HG03280 (cell line): ENCODE results near the gene ZNG1F.
"Not testable (repeated sequence)": the region's sequence is repeated elsewhere in the genome, so short reads cannot be mapped to it uniquely, and the experiment has no call there.

Experiments used
- ATAC-seq: cut with Tn5 transposase; IDR thresholded peaks from one replicate; pipeline ENCODE4 v1.9.1; 2021; ENCODE audit warnings: mild to moderate bottlenecking, moderate library complexity; ENCODE audit not compliant: unreplicated experiment

Gene ZNG1F

DNA sequence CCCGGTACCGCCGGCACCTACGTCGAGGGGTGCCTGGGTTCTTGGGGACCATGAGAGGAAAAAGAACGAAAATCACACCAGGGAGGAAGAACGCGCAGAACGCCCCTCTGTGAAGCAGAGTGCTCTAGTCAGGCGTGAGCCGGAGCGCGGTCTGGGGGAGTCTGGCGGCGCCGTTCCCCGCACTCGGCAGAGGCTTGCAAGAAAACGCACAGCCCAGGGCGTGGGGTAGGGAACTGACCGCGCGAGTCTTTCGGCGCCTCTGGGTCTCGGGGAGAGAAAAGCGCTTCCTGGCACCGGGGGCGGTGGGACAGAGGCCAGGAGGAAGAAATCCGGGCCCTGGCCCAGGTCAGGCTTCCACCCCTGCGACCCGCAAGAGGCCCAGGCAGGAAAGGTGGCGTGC lies 65.3 kb downstream of the ZNG1F start:
- not testable (repeated sequence) for ATAC-seq

DNA sequence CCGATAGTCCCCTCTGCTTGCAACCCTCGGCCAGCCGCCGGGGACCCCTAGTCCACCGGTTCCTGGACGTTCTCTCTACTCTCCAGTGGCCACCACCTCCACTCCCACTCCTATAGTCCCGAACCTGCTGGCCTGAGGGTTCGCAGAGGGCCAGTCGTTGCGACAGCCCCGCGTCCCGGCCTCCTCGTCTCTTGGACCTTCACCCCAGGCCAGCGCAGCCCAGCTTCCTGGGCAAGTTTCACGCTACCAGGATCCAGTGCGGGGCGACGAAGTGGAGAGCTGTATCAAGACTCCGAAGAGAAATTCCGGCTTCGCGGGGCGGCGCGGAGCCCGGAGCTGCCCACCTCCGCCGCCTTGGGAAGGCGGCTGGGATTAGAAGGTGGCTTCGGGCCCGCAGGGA lies 65.7 kb downstream of the ZNG1F start:
- not testable (repeated sequence) for ATAC-seq

DNA sequence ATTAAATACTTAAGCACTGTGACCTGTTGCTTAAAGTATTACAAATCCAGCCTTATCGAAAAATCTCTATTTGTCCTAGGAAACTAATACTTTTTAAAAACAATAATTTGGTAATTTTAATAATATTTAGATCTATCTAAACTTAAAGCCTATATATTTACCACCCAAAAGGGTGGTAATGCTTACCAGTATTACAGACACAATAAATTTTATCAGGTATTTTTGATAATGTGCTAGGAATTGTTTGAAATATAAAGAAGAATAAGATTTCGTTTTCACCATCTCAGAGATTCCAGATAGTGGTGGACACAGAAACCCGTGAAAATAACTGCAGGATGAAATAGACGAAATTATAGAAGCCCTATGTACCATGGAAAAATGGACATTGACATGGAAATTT lies 68.4 kb downstream of the ZNG1F start:
- ATAC-seq = not testable (repeated sequence)

DNA sequence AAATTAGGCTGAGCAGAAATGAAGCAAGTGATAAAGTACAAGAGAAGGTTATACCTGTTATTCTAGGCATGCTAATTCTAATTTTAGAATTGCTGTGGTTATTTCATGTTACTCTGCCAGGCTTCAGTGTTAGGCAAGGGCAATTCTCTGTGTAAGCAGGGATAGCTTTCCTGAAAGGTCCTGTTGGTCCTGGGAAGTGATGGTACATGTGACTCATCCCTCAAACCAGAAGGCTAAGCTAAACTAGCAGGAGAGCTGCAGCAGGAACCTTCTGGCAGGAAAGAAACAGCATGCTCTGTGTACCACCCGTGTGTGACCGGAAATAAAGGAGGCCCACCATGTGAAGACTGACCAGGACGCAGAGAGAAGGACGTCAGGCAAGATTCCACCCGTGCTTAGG lies 69.4 kb downstream of the ZNG1F start:
- ATAC-seq = not testable (repeated sequence)

DNA sequence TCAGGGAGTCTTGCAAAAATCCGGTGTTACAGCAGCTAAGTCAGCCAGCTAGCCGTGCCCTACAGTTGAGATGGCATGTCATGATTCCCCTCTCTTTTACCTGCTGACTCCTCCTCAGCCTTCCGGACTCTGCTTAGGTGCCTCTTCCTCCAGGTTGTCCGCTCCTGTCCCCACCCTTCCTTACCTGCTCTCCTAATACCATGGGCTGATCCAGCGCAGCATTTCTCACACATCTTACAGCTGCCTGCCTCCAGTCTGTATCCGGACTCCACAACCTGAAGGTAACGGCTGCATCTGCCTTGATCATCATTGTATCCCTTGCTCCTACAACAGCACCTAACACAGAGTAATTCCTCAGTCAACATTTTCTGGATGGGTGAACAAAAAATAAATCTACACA lies 69.8 kb downstream of the ZNG1F start:
- not testable (repeated sequence) for ATAC-seq

DNA sequence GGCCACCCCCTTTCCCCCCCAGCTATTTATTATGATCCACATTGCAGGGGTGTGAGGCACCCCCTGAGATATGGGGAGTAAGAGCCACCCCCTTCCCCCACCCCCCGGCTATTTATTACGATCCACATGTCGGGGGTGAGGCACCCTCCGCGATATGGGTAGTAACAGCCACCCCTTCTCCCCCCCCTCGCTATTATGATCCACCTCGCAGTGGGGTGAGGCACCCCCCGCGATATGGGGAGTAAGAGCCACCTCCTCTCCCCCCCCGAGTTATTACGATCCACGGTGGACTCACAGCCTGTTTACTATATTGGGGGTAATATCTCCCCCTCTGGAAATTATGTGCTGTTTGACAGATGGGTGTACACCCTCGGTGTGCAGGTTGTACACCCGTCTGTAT lies 75.8 kb downstream of the ZNG1F start:
- ATAC-seq = not testable (repeated sequence)

DNA sequence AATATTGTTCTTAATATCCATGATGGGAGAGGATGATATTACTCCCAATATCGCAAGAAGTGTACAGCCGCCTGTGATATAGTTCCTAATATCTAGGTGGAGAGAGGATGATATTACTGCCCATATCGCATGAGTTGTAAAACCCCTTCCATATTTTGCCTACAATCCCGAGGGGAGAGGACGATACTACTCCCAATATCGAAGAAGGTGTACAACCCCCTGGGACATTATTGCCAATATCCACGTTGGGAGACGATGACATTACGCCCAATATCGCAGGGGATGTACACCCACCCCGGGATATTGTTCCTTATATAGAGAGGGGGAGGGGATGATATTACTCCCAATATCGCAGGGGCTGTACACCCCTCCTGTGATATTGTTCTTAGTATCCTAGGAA lies 77.7 kb downstream of the ZNG1F start:
- ATAC-seq = not testable (repeated sequence)

DNA sequence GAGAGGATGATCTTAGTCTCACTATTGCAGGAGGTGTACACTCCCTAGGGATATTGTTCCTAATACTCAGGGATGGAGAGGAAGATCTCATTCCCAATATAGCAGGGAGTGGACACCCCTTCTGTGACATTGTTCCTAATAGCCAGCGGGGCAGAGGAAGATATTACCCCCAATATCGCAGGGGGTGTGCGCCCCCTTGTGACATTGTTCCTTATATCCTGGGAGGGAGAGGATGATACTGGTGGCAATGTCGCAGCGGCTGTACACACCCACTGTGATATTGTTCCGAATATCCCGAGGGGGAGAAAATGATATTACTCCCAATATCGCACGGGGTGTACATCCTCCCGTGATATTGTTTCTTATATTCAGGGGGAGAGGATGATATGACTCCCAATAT lies 78.2 kb downstream of the ZNG1F start:
- ATAC-seq = not testable (repeated sequence)

DNA sequence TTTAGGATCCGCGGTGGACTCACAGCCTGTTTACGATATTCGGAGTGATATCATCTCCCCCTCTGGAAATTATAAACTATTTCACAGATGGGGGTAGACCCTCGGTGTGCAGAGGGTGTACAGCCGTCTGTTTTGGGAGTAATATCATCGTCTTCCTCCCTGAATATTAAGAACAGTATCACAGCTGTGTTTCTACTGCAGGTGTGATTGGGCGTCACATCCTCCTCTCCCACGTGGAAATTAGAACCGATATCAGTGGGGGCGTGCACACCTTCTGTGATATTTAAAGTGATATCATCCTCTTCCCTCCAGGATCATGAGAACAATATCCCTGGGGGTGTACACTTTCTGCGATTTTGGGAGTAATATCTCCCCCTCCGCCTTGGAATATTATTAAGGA lies 79.9 kb downstream of the ZNG1F start:
- ATAC-seq = not testable (repeated sequence)

DNA sequence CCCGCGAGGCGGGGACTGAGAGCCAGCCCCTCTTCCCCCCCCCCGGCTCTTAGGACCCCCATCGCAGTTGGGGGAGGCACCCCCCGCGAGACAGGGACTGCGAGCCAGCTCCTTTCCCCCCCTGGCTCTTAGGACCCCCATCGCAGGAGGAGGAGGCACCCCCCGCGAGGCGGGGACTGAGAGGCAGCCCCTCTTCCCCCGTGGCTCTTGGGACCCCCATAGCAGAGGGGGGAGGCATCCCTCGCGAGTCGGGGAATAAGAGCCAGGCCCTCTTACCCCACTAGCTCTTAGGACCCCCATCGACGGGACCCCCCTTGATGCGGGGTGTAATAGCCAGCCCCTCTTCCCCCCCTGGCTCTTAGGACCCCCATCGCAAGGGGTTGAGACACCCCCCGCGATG lies 80.3 kb downstream of the ZNG1F start:
- not testable (repeated sequence) for ATAC-seq

DNA sequence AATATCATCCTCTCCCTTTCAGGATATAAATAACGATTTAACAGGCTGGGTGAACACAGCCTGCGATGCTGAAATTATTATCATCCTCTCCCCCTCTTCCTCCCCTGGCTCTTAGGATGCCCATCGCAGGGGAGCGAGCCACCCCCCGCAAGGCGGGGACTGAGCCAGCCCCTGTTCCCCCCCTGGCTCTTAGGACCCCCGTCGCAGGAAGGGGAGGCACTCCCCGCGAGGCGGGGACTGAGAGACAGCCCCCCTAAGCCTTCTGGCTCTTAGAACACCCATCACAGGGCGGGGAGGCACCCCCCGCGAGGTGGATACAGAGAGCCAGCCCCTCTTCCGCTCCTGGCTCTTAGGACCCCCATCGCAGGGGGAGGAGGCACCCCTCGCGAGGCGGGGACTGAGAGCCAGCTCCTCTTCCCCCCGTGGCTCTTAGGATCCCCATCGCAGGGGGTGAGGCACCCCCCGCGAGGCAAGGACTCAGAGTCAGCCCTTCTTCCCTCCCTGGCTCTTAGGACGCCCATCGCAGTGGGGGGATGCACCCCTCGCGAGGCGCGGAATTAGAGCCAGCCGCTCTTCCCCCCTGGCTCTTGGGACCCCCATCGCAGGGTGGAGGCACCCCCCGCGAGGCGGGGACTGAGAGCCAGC lies 82.5 kb downstream of the ZNG1F start:
- not testable (repeated sequence) for ATAC-seq

DNA sequence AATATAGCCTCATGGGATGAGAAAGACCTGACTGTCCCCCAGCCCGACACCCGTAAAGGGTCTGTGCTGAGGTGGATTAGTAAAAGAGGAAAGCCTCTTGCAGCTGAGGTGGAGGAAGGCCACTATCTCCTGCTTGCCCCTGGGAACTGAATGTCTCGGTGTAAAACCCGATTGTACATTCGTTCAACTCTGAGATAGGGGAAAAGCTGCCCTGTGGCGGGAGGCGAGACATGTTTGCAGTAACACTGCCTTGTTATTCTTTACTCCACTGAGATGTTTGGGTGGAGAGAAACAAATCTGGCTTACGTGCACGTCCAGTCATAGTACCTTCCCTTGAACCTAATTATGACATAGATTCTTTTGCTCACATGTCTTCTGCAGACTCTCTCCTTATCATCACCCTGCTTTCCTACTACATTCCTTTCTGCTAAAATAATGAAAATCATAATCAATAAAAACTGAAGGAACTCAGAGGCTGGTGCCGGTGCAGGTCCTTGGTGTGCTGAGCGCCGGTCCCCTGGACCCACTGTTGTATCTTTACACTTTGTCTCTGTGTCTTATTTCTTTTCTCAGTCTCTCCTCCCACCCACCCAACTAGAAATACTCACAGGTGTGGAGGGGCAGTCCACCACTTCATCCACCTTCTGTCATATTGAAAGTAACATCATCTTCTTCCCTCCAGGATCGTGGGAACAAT lies 83.4 kb downstream of the ZNG1F start:
- ATAC-seq = not testable (repeated sequence)

DNA sequence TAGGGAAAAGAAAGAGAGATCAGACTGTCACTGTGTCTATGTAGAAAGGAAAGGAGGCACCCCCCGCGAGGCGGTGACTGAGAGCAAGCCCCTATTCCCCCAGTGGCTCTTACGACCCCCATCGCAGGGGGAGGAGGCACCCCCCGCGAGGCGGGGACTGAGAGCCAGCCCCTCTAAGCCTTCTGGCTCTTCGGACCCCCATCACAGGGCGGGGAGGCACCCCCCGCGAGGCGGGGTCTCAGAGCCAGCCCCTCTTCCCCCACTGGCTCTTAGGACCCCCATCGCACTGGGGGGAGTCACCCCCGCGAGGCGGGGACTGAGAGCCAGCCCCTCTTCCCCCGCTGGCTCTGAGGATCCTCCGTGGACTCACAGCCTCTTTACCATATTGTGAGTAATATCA lies 84.6 kb downstream of the ZNG1F start:
- not testable (repeated sequence) for ATAC-seq

DNA sequence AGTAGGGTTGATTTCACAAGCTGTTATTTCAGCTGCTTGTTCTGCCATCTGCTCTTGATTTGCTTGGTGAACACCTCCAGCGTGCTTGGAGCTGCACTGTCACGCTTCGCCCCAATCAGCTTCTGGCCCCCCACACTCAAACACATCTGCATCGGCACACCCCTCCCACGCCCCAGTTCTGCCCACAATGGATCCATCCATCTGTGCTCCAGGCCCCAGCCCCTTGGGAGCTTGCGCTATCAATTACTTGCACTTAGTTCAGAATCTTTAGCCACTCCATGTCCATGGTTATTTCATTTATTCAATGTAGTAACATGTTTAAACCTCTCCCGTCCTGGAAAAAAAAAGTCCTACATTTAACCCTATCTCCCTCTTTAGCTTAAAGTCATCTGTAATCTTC lies 88.6 kb downstream of the ZNG1F start:
- not testable (repeated sequence) for ATAC-seq

DNA sequence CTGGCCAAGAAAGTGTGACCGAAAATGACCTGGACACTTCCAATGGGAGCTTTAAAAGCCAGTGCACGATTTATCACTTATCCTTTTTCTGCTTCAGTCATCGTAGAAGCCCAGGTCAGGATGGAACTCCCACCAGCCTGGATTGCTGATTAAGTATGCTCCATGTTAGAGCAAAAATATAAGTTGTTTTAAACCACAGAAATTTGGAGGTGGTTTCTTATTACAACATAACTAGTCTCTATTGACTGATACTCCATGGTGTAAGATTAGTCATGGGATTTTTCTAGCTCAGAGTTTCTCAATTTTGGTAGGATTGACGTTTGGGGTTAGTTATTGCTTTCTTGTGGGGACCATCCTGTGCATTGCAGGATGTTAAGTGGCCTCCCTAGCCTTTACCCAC lies 90.4 kb downstream of the ZNG1F start:
- not testable (repeated sequence) for ATAC-seq

DNA sequence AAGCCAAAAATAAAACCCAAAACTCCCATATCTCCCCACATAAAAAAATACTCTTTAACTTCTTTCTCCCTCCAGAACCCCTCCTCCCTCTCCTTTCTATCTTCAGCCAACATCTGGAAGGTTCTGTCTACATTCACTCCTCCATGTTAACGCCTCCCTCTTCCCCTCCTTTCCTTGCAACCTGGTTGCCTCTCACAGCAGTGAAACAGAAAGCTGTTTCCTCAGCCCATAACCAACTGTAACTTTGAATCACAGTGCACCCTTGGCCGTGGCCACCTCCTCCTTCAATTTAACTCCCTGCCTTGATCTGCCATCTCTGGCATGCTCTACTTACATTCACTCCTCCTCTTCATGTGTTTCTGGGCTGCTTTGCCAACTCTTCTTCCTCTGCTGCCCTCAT lies 94.1 kb downstream of the ZNG1F start:
- ATAC-seq = not testable (repeated sequence)

DNA sequence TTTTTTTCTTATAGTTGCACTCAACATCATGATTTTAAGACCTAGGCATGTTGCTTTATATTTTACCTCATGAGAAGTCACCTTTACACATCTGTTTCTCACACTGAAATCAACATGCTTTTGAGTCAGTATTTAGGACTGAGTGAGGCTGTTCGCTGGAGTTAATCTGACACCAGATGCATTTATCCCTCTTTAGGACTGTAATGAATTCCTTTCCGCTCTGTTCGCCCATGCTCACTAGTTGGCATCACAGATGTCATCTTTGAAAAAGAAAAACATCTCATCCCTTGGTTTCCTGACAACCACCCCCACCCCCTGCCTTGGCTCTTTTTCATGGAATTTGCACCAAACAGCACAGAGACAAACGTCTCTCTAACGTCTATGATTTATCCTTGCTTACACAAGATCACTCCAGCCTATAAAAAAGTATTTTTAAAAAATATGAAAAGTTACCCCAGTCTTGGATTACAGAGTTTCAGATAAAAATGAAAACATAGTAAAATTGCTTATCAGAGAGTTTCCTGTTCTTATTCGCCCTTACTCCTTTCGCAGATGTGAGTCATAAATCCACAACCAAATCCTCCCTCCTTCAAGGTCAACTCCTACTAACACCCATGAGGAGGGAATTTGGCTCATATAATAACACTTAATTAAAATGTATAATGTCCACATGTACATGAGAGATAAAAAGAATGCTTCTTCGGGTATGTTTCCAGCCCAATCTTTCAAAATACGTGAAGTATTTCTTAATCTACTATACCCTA lies 94.9 kb downstream of the ZNG1F start:
- ATAC-seq = not testable (repeated sequence)

DNA sequence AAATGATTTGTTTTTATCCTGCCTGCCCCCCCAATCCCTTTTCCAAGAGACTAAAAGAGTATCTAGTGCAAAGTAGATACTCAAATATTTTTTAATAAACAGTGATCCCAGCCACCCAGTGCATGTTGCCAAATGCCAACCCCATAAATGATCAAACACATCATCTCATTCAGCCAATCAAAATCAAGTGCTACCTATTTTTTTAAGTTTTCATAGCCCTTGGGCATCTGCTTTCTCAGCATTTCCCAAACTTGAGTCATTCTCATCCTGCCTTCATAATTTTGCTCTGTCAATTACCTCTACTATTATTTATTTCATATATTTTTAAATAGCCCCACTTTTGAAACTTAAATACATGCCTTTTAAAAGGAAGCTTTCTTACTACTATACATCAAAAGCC lies 98.2 kb downstream of the ZNG1F start:
- ATAC-seq = not testable (repeated sequence)

DNA sequence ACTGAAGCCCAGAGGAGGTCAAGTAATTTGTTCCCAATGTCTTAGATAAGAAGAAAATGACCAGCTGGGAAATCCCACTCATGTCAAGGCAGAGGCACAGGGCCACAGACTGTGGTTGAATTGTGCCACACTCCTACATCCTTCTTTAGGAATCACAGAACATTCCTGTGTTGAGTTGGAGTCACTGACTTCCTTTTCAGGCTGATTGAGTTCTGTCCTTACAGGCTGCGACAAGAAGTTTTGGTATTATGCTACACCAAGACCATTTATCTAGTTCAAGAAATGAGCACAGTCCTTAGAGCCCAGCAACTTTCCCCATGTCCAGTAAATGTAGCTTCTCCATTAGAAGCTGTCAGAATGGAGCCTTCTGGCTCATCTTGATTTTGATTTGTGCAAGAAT lies 98.7 kb downstream of the ZNG1F start:
- ATAC-seq = not testable (repeated sequence)

DNA sequence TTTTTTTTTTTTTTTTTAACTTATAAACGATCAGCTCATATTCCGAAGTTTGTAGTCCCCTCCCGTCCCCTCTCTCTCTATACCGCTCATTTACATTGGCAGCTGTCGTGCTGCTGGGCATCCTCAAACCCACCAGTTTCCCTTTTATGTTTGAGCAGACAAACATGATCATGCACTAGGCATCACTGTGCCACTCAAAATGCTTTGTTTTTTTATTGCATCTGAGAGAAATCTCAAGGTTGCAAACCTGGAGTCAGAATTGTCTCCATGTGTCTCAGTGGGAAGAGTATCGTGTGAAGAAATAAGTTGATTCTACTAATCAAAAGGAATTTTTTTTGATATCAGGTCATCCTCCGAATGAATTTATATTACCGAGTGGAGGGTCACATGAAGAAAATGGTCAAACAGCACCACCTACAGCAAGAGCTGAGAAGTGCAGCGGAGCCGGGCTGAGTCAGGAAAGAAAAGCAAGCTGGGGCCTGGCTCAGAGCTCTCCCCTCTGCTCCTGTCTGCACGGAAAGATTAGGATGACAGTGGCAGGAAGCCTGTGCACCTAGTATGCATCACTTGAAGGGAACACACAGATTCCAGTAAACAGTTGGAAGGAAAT lies 100.6 kb downstream of the ZNG1F start:
- peak; percentile 73 for ATAC-seq

DNA sequence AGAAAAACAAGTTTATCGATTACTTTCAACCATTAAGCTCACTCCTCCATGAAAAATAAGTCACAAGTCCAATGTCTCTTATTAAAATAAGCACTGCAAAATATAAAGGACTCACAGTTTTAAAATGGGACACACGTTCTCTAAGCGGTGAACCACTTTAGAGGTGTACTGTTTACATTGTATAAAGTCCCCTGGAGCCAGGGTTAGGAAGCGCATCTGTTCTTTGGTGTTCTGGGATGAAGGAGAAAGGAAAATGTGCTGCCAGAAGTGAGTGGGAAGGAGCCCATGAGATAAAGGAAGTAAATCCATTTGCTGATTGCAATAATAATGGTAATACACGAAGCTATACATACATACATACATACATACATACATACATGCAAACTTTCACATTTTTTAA lies 101.2 kb downstream of the ZNG1F start:
- not testable (repeated sequence) for ATAC-seq
